HG02852 (cell line): ENCODE results near the gene CCNL1.
A peak's percentile ranks its signal among the peaks of the same experiment; 100 is the strongest.
"Not testable (repeated sequence)": the region's sequence is repeated elsewhere in the genome, so short reads cannot be mapped to it uniquely, and the experiment has no call there.

Experiments used
- ATAC-seq: cut with Tn5 transposase; IDR thresholded peaks from one replicate; pipeline ENCODE4 v1.9.1; 2021; ENCODE audit warnings: mild to moderate bottlenecking, moderate library complexity; ENCODE audit not compliant: unreplicated experiment

The CCNL1 gene

DNA sequence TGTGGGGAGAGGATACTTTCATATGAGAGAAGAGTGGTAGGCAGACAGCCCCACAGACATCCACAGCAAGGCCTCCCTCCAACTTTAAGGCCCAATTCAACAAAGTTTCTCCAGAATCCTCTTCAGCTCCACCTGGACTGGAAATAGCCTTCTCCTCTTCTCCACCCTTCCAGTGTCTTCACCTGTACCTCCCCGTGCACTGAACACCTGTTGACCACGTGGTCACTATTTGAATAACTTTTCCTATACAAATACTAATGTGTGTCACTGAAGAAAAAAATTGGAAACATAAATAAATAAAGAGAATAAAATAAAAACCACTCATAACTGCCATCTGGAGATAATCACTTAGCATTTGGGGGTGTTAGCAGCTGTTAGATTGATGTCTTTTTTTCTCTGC is 52.9 kb downstream of the CCNL1 start:
- no peak for ATAC-seq

DNA sequence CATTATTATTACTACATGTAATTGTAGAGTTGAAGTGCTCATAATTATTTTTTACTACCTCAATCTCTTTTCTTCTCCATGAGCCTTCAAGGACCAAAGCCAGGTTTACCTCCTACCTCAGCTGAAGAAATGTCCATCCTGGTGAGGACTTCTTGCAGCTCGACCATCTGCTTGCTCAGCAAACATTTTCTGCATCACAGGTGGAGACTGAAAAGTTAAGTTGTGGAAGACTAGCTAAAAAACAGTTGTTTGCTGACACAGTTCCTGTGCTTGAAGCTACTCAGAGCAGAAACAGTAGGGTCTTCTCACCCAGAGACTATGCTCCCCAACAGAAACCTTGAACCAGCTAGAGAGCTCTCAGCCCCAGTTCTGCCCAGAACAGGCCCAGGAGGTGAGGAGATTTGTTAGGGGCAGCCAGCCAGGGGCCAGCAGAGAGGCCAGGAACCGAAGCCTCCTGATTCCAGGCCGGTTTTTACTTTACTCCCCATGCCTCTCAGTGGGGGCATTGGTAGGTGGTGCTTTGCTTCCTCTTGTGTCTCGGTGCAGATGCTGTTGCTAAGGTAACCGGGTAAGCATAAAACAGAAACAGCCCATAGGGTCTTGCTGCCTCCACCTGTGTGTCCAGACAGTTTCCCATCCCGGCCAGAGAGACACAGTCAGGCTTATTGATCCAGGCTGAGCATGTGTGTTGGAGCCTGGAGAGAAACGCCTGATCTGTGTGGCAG is 54.9 kb downstream of the CCNL1 start:
- peak; percentile 58 for ATAC-seq

DNA sequence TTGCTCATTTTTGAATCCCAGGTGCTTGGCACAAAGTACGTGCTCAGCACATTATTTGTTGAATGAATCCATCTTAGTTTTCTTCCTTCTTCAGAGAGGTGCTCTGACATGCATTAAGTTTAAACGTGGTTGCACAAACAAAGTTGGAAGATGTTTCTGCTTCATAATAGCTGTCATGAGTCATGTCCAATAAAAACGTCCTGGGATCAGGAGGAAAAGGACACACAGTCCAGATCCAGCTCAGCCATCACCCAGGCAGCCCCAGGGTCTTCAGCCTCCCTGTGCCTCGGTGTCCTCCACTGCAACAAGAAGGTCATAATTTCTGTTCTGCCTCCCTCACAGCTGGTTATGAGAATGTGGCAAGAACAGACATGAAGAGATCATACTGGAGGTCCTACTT is 55.4 kb downstream of the CCNL1 start:
- no peak for ATAC-seq

DNA sequence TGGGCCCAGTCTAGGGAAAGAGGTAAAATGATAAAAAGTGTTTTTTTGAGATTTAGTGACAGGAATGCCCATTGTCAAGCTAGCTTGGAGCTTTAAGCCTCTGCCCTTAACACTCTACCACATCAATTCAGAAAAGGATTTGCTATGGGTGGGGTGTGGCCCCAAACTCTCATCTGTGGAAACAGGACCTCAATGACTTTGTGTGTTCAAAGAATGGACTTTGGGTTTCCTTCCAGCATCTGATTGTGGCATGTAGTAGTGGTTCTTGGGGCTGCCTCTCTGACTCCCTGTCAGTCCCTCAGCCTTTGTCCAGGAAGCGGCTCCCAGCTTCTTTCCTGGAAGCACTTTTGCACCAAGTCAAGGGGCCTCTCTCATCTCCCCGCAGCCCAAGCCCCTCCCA is 56.1 kb downstream of the CCNL1 start:
- ATAC-seq = no peak

DNA sequence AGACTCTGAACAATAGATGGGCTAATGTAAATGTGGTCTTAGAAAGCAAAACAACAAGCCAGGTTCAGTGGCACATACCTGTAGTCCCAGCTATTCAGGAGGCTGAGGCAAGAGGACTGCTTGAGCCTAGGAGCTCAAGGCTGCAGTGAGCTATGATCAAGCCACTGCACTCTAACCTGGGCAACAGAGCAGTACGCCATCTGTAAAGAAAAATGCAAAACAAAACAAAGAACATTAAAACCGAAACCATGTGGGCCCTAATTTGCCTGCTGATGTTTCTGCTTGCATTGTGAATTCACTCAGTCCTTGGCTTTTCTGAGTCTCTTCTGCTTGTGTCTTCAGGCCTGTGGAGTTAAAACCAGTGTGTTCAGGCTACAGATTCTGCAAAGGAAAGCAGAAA is 56.7 kb downstream of the CCNL1 start:
- ATAC-seq = peak; percentile 90

DNA sequence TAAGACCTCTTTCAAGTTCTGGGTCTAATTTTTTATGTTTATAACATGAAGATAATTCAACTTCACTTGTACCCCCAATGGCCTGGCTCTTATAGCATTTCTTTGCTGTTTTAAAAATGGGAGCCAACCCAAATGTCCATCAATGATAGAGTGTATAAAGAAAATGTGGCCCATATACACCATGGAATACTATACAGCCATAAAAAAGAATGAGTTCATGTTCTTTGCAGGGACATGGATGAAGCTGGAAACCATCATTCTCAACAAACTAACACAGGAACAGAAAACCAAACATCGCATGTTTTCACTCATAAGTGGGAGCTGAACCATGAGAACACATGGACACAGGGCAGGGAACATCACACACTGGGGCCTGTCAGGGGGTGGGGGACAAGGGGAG is 57.4 kb downstream of the CCNL1 start:
- ATAC-seq = not testable (repeated sequence)

DNA sequence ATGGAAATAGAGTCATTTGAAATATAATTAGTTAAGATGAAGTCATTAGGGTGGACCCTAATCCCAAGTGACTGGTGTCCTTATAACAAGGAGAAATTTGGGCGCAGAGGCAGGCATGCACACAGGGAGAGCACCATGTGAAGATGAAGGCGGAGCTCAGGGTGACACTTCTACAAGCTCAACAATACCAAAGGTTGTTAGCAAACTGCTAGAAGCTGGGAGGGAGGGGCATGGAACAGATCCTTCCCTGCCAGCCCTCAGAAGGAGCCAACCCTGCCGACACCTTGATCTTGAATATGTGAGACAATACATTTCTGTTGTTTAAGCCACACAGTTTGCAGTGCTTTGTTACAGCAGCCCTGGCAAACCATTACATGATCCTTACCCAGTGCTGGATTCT is 57.8 kb downstream of the CCNL1 start:
- no peak for ATAC-seq

DNA sequence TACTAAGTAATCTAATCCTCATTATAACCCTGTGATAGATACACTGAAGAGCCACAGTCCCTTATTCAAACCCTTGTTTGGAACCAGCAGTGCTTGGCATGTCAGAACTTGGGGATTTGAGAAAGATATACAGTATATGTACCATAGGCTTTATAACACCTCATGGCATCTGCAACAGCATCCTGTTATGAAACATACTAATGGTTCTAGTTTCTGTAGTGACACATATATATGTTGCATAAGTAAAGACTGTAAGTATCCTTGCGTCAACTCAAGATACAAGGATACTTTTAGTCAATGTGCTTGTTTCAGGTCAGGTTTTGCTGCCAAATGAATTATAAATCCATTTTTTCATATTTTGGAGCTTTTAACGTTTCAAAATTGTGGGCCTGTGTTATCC is 58.5 kb downstream of the CCNL1 start:
- no peak for ATAC-seq

DNA sequence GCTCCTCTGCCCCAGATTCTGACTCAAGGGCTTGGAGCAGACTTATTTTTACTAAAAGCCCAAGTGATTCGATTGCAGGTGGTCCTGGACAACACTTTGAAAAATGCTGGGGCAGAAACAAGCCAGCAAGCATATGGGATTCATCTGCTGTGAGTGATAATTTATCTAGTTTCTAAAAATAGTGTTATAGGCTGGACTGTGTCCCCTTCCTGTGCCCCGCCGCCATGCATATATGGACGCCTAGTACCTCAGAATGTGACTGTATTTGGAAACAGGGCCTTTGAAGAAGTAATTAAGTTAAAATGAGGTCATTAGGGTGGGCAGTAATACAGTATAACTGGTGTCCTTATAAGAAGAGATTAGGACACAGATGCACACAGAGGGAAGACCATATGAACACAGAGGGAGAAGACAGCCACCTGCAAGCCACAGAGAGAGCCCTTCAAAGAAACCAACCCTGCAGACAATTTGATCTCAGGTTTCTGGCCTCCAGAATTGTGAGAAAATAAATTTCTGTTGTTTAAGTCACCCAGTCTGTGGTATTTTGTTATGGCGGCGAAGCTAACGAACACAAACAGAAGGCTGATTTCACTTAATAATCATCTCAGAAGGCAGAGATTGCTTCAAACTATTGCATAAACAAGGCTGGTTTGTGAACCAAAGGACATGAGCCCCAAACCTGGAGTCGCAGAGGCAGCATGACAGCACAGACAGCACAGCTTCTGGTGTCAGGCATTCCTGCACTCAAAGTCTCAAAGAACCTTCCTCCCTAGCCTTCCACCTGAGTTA is 59.1 kb downstream of the CCNL1 start:
- no peak for ATAC-seq

DNA sequence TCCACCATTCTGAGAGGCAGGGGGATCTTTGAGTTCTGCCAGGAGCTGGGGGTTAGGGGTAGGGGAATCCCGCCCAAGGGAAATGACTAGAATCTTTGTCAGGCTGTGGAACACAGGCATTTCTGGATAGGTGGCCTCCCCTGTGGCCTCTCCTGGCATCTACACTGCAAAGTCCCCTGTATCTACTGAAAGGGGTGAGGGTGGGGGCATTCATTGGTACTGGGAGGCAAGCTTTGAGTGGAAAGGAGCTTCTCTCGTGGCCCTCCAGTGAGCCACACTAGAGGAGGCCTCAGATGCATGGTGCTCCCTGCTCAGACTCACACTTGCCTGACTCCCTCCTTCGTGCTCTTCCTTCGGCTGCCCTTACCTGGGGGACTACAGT is 59.9 kb downstream of the CCNL1 start:
- no peak for ATAC-seq

DNA sequence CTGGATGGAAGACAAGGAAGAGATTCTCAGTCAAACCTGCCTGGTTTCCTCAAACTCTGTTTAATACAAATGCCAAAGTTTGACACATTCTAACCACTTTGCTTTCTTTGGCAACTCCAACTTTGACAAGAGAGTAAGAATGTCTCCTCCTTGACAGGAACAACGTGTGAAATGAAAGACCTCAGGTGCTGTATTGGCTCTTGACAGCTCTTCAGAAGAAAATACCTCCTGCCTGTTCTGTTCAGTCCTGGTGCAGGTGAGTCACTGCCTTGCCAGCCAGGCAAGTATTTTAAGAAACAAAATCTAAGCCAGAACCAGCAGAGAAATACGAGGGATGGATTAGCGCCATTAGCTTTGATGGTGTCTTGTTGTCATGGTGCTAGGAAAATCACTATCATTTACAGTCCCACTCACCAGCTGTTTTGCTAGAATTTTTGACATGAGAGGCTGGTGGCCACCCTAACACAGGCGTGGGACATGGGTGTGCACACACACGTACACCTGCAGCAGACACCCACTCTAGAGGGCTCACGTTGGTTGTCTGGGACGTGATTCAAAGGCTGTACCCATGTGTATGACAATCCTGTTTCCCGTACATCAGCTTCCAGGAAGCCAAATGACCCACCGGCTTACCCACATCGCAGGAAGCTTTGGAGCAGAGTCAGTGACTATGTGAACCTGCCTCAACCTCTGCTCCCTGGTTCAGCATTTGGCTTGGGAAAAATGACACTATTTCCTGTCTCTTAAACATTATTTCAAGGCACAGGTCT is 60.4 kb downstream of the CCNL1 start:
- no peak for ATAC-seq

DNA sequence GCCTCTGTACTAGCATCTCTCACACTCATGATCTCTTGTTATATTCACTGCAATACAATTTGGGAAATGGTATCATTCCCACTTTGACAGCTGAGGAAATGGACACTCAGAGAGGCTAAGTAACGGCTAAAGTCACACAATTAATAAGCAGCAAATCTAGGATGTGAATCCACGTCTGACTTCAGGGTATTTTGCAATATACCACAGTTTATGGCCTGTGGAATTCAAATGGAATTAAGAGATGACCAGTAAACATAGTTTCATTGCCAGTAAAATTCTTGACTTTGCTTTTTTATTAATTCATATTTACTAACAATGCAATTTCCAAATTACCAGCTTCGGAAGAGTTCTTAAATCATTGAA is 61.1 kb downstream of the CCNL1 start:
- ATAC-seq = no peak

DNA sequence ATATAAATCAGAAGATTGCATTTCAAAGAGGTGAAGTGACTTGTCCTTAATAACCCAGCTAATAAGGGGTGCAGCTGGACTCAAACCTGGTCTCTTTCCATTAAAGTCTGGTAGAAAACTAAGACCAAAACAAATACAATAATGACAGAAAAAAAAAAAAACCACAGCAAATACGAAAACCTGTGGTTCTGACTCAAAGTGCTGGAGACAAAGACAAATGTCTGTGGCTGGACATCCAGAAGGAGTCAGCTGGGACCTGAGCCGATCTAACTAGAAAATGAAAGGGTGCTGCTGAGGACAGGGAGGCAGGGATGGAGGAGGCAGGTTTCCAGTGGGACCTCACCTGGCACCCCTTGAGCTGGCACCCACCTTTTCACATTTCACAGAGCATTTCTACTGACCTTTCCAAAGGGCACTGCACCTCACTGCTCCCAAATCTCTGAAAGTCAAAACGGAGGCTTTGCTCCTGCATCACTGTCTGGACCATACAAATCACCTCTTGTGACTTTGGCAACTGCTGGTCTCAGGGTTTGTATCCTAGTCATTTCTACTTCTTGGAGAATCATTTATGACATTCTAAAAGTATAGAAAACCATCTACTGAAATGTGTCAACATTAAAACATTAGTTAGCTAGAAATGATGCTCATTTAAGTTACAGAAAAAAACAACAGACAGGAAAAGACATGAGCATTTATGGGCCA is 61.7 kb downstream of the CCNL1 start:
- ATAC-seq = peak; percentile 38
